SHP77 (cell line): ENCODE measurements around the gene CGB8.

Experiments
- DNase-seq, 2 experiments: peaks; one replicate each; lab custom pipeline; 2025; lab: John Stamatoyannopoulos, UW

CGB8 gene

GRCh38 chr19:49006905-49007304 lies 42.0 kb downstream of the CGB8 start:
- no peak for DNase-seq

DNA sequence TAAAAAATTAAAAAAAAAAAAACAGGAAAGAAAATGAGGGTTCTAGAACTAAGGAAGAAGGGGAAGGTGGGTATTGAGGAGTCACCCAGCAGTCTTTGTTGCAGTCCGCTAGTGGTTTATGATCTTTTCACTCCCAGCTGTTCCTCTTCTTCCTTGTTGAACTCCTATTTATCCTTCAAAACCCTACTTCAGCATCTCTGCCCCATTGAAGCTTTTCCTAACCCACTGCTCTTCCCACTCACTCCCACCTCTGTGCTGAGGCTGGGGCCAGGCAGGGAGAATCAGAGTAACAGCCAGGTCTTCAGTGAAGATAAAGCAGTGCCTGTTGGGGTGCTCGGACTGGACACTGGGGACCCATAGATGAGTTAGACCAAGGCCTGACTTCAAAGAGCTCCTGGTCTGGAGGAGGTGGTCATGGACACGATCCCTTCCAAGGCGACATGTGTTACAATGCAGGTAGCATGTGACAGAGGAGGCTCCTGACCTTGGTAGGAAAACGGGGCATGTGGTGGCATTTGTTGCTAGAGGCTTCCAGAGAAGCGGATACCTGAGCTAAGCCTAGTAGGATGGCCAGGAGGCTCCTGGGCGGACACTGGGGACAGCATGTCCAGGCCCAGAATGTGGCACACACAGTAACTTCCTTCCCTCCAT lies 43.8 kb downstream of the CGB8 start:
- no peak for DNase-seq

DNA sequence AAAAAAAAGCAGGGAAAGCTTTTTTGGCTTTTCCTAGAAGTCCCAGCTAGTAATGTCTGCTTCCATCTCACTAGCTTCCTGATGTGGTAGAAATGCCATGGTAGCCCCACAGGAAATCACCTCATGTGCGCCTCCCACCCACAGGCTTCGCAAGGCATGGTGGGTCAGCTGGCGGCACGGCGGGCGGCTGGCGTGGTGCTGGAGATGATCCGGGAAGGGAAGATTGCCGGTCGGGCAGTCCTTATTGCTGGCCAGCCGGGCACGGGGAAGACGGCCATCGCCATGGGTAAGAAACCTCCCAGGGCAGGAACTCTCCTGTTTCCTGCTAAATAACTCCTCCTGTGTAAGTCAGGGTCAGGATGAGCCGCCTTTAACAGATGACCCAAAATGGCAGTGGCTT lies 44.8 kb downstream of the CGB8 start:
- DNase-seq, result no peak

DNA sequence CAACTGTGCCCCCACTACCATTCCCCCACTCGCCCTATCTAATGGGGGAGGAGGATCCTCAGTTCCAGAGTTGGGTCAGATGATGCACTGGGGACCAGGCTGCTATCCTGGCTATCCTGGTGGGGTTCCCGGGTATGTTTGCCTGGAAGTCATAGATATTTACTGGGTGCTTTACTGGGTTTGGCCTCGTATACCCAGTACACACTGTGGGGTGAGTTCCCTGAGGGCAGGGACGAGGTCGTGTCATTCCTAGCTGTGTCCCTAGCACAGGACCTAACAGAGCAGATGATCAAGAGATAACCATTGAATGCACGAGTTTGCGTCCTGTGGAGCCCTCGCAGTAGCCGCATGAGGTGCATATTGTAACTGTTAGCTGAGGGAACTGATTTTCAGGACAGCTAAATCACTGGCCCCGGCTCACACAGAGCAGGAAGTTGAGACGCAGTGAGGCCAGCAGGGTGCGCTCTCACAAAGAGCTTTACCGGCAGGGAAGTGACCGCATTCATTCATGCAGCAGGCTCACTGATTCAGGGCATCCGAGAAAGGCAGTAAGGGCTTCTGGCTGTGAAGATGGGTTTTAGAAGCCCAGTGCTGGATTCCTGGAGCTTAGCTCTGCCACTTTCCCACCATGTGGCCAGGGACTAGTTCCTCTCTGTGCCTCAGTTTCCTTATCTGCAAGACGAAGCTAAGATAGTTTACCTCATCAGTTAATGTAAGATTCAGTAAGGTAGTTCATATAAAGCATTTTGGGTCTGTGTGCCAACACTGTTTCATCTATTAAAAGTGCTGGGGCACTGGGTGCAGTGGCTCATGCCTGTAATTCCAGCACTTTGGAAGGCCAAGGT lies 49.2 kb downstream of the CGB8 start:
- DNase-seq, result peak in 1 of 2 experiments; percentile 40

DNA sequence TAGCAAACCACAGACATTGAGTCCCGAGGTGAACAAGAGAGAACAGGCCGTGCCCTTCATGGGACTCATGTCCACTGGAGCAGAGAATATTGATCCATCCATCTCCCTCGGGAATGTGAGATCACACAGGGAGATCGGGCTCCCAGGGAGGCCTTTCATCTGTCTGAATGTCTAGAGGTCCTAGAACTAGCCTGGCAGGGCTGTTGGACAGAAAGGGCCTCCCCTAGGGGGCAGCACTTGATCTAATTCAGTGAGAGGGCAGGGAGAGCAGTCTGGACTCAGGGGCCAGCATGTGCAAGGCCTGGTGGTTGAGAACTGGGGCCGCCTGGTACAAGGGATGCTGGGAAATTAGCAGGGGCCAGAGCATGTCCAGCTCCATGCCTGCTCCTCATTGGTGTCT lies 50.9 kb downstream of the CGB8 start:
- DNase-seq, result peak; percentile 70 to 79
